ENCODE measurements around the gene MARK1.

The MARK1 gene

DNA sequence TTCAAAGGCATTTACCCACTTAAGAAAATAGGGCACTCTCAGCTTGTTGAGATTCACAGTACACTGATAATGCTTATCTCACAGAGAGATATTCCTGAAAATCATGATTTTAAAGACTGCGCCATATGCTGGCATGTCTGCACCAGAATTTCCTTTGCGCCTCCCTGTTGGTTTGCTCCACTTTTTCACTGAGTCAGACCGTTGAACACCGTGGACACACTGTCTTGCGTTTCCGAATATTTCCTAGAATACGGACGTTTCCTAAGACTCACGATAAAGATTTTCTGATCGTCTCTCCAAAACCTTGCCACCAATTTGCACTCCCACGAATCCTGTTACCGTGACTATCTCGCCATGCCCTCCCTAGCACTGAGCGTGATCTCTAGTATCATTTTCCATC, 161.7 kb downstream of the MARK1 start:
- no peak for DNase-seq (ENCODE audit: low spot score)
- in situ Hi-C loops (cut with MboI; ENCODE audit: low pct_unique_long_range_greater_than_20kb, low sequenced_read_pairs, unreplicated experiment) = no loop called here

GRCh38 chr1:220690140-220691052, 162.5 kb downstream of the MARK1 start, which contains the start of gene C1orf115:
Gene C1orf115 (plus strand): TSS chr1:220690363. CDS start chr1:220690403, 40 bp downstream.
- in situ Hi-C loops (cut with MboI; ENCODE audit: low pct_unique_long_range_greater_than_20kb, low sequenced_read_pairs, unreplicated experiment) = no loop called here
- peak; percentile 94 for DNase-seq (ENCODE audit: low spot score)
- TF ChIP-seq CTCF (IDR thresholded peaks at IDR 0.05; ENCODE audit: extremely low read depth, insufficient read depth, missing control alignments) = peak; percentile 78

More for the DNA sequence above, 161.7 kb downstream of the MARK1 start:
- no peak for TF ChIP-seq CTCF (IDR thresholded peaks at IDR 0.05; ENCODE audit: extremely low read depth, insufficient read depth, missing control alignments)

DNA sequence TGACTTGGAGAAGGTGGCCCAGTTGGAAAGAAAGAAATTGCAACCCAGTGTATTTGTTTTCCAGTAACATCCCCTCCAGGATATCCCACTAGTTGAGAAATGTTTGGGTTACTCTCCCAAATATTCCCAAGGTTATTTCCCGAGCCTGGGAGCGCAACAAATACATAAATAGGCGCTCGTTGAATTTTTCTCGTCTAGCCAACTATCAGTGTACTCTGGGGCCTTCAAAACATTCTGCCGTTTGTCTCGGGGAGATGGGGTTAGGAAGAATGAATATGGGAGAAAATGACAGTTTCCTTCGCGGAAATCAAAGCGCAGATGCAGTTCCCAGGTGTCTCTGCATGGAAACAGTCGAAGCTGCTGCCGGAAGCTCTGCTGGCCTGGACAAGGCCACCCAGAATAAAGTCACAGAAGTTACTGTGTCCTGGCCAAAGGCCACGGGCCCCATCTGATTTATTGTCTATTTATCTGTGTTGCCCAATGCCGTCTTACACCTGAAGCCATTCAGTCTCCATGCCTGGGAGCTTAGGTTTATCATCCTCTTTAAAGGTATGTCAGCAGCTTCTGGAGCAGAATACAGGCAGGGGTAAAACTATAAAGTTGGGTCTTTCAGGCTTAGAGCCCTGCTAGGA, 163.2 kb downstream of the MARK1 start:
- TF ChIP-seq CTCF (IDR thresholded peaks at IDR 0.05; ENCODE audit: extremely low read depth, insufficient read depth, missing control alignments) = no peak
- no peak for DNase-seq (ENCODE audit: low spot score)
- in situ Hi-C loops (cut with MboI; ENCODE audit: low pct_unique_long_range_greater_than_20kb, low sequenced_read_pairs, unreplicated experiment) = no loop called here

GRCh38 chr1:220692436-220693228, 164.7 kb downstream of the MARK1 start:
- in situ Hi-C loops (cut with MboI; ENCODE audit: low pct_unique_long_range_greater_than_20kb, low sequenced_read_pairs, unreplicated experiment) = no loop called here
- no peak for DNase-seq (ENCODE audit: low spot score)
- TF ChIP-seq CTCF (IDR thresholded peaks at IDR 0.05; ENCODE audit: extremely low read depth, insufficient read depth, missing control alignments) = no peak

- TF ChIP-seq CTCF (IDR thresholded peaks at IDR 0.05; ENCODE audit: extremely low read depth, insufficient read depth, missing control alignments) = no peak
- in situ Hi-C loops (cut with MboI; ENCODE audit: low pct_unique_long_range_greater_than_20kb, low sequenced_read_pairs, unreplicated experiment) = no loop called here
Observed at GRCh38 chr1:220694866-220695382, 167.0 kb downstream of the MARK1 start.

GRCh38 chr1:220695426-220695825, 167.5 kb downstream of the MARK1 start:
- TF ChIP-seq CTCF (IDR thresholded peaks at IDR 0.05; ENCODE audit: extremely low read depth, insufficient read depth, missing control alignments) = no peak
- in situ Hi-C loops (cut with MboI; ENCODE audit: low pct_unique_long_range_greater_than_20kb, low sequenced_read_pairs, unreplicated experiment) = no loop called here
- DNase-seq (ENCODE audit: low spot score) = no peak

More at GRCh38 chr1:220694866-220695382, 167.0 kb downstream of the MARK1 start:
- DNase-seq (ENCODE audit: low spot score) = no peak

Measured in GM13977 (cell line).